Small intestine (tissue), 7 donors: ENCODE data around the gene CMTM3. TPM values are rescaled to one million over a fixed set of nuclear protein-coding genes. Genes with fewer than 3 reads are reported as not detected.
A peak's percentile ranks its signal among the peaks of the same experiment; 100 is the strongest.

ENCODE experiments used
- DNase-seq, 2 donors: peaks; one replicate each; pipeline versions ENCODE4 v3.0.0 to v3.0.0-alpha.2; 2013
- FAIRE-seq: peaks from 2 replicates; lab custom pipeline; 2012; peaks lifted over from hg19 to GRCh38; lab: Jason Lieb, UNC
- H3K27ac ChIP-seq, 3 donors: one replicate each; pipeline ENCODE4 v1.5.1; 2013; ENCODE audit warnings: low read length in 2 of 3, mild to moderate bottlenecking in 2 of 3, control low read depth in 1 of 3, inconsistent platforms in 1 of 3, low read depth in 1 of 3, moderate library complexity in 1 of 3
- H3K27me3 ChIP-seq, 3 donors: one replicate each; pipeline ENCODE4 v1.6.1; 2013; ENCODE audit warnings: low read length in 3 of 3, inconsistent platforms in 1 of 3; ENCODE audit not compliant: control insufficient read depth in 3 of 3, insufficient read depth in 3 of 3
- H3K36me3 ChIP-seq, 3 donors: one replicate each; pipeline ENCODE4 v1.6.1; 2013; ENCODE audit warnings: low read length in 3 of 3, inconsistent platforms in 1 of 3, low read depth in 1 of 3, mild to moderate bottlenecking in 1 of 3, moderate library complexity in 1 of 3; ENCODE audit not compliant: control insufficient read depth in 3 of 3, insufficient read depth in 2 of 3
- H3K4me1 ChIP-seq, 3 donors: one replicate each; pipeline ENCODE4 v1.6.1; 2013; ENCODE audit warnings: low read length in 2 of 3, inconsistent platforms in 1 of 3, low read depth in 1 of 3, mild to moderate bottlenecking in 1 of 3, moderate library complexity in 1 of 3; ENCODE audit not compliant: control insufficient read depth in 3 of 3, insufficient read depth in 2 of 3
- H3K4me3 ChIP-seq, 3 donors: one replicate each; pipeline ENCODE4 v1.5.1; 2013; ENCODE audit warnings: low read length in 3 of 3, control low read depth in 1 of 3, inconsistent platforms in 1 of 3, low read depth in 1 of 3, mild to moderate bottlenecking in 1 of 3, moderate library complexity in 1 of 3
- H3K9me3 ChIP-seq, 2 donors: one replicate each; pipeline ENCODE4 v1.6.1; 2013; ENCODE audit warnings: low read depth in 1 of 2, low read length in 1 of 2; ENCODE audit not compliant: control insufficient read depth in 2 of 2, insufficient read depth in 1 of 2
- WGBS, 3 donors: extraction: QIAGEN DNeasy Blood & Tissue Kit; methylation state at CpG; one replicate each; pipeline ENCODE4 v1.1.7; 2013; 5-methylcytosine and 5-hydroxymethylcytosine counted together
- polyA plus RNA-seq, 4 donors: library from polyadenylated mRNA; stranded (reverse) in 3 of 4; unstranded in 1 of 4; fragments of 200-250 nt in 3 of 4; fragments of 120-200 nt in 1 of 4; gene quantifications; one replicate each; pipeline versions ENCODE4 v1.2.1 to v1.2.3, GENCODE V29; 2013
- donor health status: healthy with polysubstance abuse.
- donor health status: control.
- donor health status: control.
- donor health status: Bipolar disorder and iron deficiency.
- donor health status: healthy.

Gene CMTM3
- polyA plus RNA-seq, 4 donors, result 2.2 to 14.7 (median 11.0) TPM

DNA sequence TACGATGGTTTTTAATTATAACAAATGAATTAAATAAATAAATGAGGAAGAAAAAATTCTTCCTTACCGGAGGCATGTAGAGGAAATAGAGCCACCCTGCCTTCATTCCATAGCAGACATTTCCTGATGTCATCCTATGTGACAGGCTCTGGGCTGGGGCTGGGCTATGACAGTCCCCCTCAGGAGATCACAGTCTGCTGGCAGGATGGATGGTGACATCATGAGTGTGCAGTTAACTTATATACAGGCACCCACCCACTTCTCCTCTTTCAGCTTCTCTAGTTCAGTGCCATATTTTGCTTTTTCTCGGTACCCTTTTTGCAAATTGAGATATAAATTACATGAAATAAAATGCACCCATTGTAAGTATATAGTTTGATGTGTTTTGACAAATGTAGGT lies 6.4 kb upstream of the CMTM3 start:
- Histone ChIP-seq H3K27me3 (no peaks in the 10 kb centered on the region), H3K4me3 (no peak overlapping the region), H3K36me3 (peaks cover 0 to 7% (median 0%) of the 10 kb centered on the region in 3 donors), H3K27ac (no peak overlapping the region), H3K4me1 (no peaks in the 10 kb centered on the region), H3K9me3 (peaks cover 0 to 10% of the 10 kb centered on the region in 2 donors)
- FAIRE-seq, result no peak
- 74 to 97% (median 88%) methylated on average over 3 of the region's 3 CpGs for WGBS, 3 donors
- DNase-seq, result no peak

DNA sequence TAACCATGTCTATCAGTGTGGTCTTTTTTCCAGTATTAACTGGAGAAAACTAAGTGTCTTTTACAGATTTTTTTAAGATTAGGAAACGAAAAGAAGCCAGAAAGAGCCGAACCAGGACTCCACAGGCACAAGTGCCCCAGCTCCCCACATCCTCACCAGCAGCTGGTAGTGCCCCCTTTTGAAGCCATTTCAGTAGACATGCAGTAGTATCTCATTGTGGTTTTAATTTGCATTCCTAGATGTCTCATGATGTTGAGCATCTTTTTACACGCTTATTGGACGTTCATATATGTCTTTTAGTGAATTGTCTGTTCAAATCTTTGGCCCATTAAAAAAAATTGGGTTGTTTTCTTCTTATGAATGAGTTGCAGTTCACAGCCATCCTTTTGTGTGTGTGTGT lies 4.8 kb upstream of the CMTM3 start:
- peaks cover 0 to 8% (median 0%) of the 10 kb centered on the region in 3 donors for H3K27me3 ChIP-seq
- no peak overlapping the region for H3K27ac ChIP-seq
- H3K4me1 ChIP-seq, result peaks cover 0 to 9% (median 0%) of the 10 kb centered on the region in 3 donors
- H3K36me3 ChIP-seq, result peaks cover 0 to 7% (median 0%) of the 10 kb centered on the region in 3 donors
- 84 to 93% (median 92%) methylated on average over 4 of the region's 4 CpGs for WGBS, 3 donors
- H3K4me3 ChIP-seq, result no peak overlapping the region
- no peak for FAIRE-seq
- no peak for DNase-seq
- H3K9me3 ChIP-seq, result peaks cover 0 to 10% of the 10 kb centered on the region in 2 donors

DNA sequence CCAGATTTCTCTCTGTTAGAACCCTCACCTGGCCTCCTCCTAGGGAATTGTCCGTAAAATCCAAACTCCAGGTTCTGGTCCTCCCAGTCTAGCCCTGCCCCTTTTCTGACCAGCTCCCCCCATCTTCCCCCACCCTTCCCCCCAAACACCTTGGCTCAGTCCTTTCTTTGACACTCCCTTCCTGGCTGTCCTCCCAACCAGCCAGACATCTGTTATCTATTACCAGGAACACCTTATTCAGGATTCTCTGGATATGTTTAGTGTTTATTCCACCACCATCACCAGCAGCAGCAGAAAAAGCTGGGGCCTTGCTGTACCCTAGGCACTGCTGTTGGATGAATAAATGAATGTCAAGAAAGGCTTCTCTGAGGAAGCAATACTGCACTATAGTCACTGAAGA lies 4.0 kb upstream of the CMTM3 start:
- no peak for FAIRE-seq
- peaks cover 0 to 11% (median 0%) of the 10 kb centered on the region in 3 donors for H3K4me1 ChIP-seq
- H3K27me3 ChIP-seq, result peaks cover 0 to 10% (median 0%) of the 10 kb centered on the region in 3 donors
- WGBS, 3 donors, result 98 to 100% (median 100%) methylated on average over 1 of the region's 1 CpG
- H3K27ac ChIP-seq, result no peak overlapping the region
- no peak overlapping the region for H3K4me3 ChIP-seq
- H3K36me3 ChIP-seq, result peaks cover 0 to 7% (median 0%) of the 10 kb centered on the region in 3 donors
- peaks cover 0 to 10% of the 10 kb centered on the region in 2 donors for H3K9me3 ChIP-seq
- no peak for DNase-seq

DNA sequence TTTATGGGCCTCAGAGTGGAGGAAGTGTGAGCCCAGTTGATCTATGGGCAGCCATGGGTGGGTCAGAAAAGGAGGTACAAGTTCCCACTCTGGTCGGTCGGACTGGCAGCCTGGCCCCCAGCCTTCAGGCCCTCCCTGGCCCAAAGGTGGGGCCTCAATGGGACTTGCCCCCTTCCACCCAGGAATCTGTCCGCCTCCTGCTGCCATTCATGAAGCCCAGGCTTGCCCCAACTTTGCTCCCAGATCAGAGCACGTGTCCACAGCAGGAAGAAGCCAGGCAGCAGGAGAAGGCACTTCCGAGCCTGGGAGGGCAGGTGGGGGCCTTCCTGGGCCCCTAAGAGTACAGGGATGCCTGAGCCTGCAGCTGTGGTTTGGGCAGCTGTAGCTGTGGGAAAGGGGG lies 3.0 kb upstream of the CMTM3 start:
- peaks cover 0 to 7% (median 0%) of the 10 kb centered on the region in 3 donors for H3K36me3 ChIP-seq
- DNase-seq, result no peak
- H3K27ac ChIP-seq, result no peak overlapping the region
- peaks cover 0 to 15% (median 0%) of the 10 kb centered on the region in 3 donors for H3K4me1 ChIP-seq
- H3K9me3 ChIP-seq, result peaks cover 0 to 10% of the 10 kb centered on the region in 2 donors
- no peak overlapping the region for H3K4me3 ChIP-seq
- H3K27me3 ChIP-seq, result peaks cover 0 to 14% (median 0%) of the 10 kb centered on the region in 3 donors
- WGBS, 3 donors, result 93 to 100% (median 94%) methylated on average over 5 of the region's 5 CpGs
- no peak for FAIRE-seq

GRCh38 chr16:66603537-66604375 lies 748 bp upstream of the CMTM3 start:
- H3K36me3 ChIP-seq, result peaks cover 0 to 22% (median 0%) of the 10 kb centered on the region in 3 donors
- peaks cover 0 to 14% (median 0%) of the 10 kb centered on the region in 3 donors for H3K27me3 ChIP-seq
- H3K27ac ChIP-seq, result peak overlapping the region in 2 of 3 donors; percentile 77 to 83
- peak overlapping the region; percentile 59 to 73 (median 71) for H3K4me3 ChIP-seq
- 10 to 30% (median 17%) methylated on average over 32 of the region's 32 CpGs for WGBS, 3 donors
- peak; percentile 60 to 74 for DNase-seq
- H3K4me1 ChIP-seq, result peaks cover 0 to 17% (median 0%) of the 10 kb centered on the region in 3 donors
- H3K9me3 ChIP-seq, result peaks cover 0 to 10% of the 10 kb centered on the region in 2 donors
- no peak for FAIRE-seq

DNA sequence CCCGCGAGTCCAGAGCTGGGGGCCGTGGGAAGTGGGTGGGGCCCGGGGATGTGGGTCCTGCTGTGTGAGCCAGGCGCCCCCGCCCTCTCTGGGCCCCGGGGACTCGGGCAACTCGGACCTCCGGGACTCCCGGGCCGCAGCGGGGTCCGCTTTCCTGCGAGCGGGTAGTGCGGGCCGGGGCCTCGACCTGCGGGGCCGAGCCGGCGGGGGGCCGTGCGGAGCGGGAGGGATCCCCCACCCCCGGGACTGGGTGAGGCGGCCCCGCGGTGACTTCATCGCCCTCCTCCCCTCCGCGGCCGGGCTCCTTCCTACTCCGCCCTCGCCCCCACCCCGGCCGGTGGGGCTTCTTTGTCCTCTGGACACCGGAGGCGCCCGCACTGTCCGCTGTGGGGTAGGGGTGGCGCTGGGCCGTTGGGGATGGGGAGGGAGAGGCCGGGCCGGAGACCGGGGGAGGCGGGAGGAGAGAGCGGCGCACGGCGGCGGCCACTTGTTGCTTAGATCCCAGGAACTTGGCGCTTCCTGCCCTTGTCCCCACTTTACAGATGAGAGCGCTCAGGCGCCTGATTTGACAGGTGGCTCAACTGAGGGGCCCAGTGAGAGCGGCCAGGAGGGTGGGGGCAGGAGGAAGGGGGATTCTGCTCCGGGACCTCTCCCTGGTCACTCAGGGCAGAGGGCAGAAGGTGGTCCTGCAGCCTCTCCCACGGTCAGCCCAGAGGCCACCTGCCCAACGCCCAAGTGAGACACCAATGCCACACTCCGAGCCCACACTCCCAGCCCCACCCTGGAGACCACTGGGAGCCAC lies 874 bp downstream of the CMTM3 start:
- FAIRE-seq (no peak), DNase-seq (peak in 1 of 2 donors; percentile 63)
- WGBS, 3 donors, result 4 to 16% (median 15%) methylated on average over 32 to 61 of the region's 61 CpGs
- peak overlapping the region; percentile 59 to 73 (median 71) for H3K4me3 ChIP-seq
- H3K36me3 ChIP-seq, result peaks cover 0 to 38% (median 0%) of the 10 kb centered on the region in 3 donors
- H3K27ac ChIP-seq, result peak overlapping the region; percentile 48 to 67 (median 65)
- H3K9me3 ChIP-seq, result peaks cover 0 to 10% of the 10 kb centered on the region in 2 donors
- peaks cover 0 to 14% (median 0%) of the 10 kb centered on the region in 3 donors for H3K27me3 ChIP-seq
- H3K4me1 ChIP-seq, result peaks cover 0 to 17% (median 0%) of the 10 kb centered on the region in 3 donors

- Histone ChIP-seq H3K27me3 (peaks cover 0 to 14% (median 0%) of the 10 kb centered on the region in 3 donors), H3K4me1 (peaks cover 0 to 17% (median 0%) of the 10 kb centered on the region in 3 donors)
- no peak for DNase-seq
These were observed 1.7 kb downstream of the CMTM3 start for GRCh38 chr16:66605979-66606751.

More at GRCh38 chr16:66605979-66606751, 1.7 kb downstream of the CMTM3 start:
- Histone ChIP-seq H3K36me3 (peaks cover 0 to 46% (median 4%) of the 10 kb centered on the region in 3 donors), H3K27ac (peak overlapping the region in 2 of 3 donors; percentile 14 to 65), H3K9me3 (peaks cover 0 to 7% of the 10 kb centered on the region in 2 donors), H3K4me3 (peak overlapping the region in 2 of 3 donors; percentile 71 to 73)
- WGBS, 3 donors, result 58 to 74% (median 62%) methylated on average over 10 of the region's 10 CpGs
- FAIRE-seq, result no peak
